Measurements from ENCODE around the gene SIRT3.

GRCh38 chr11:227824-228379 is 8.2 kb downstream of the SIRT3 start:
- TF ChIP-seq CTCF (IDR thresholded peaks at IDR 0.05) (no peak), EZH2phosphoT487 (IDR thresholded peaks at IDR 0.05) (no peak), EZH2 (IDR thresholded peaks at IDR 0.05) (no peak)

Data from neural progenitor cell (in vitro differentiated cells).